Endodermal cell (in vitro differentiated cells): ENCODE measurements around the gene CBFA2T2. TPM values are rescaled to one million over a fixed set of nuclear protein-coding genes. Genes with fewer than 3 reads are reported as not detected.
A peak's percentile ranks its signal among the peaks of the same experiment; 100 is the strongest.

ENCODE experiments used
- DNase-seq: peaks from one replicate; pipeline ENCODE4 v3.0.0-alpha.2; 2017
- H3K27ac ChIP-seq: 2 replicates; pipeline ENCODE4 v1.5.1; 2013; ENCODE audit warnings: mild to moderate bottlenecking, low read depth, low read length, moderate library complexity
- H3K27me3 ChIP-seq: 2 replicates; pipeline ENCODE4 v1.6.1; 2013; ENCODE audit warnings: mild to moderate bottlenecking, low read length, moderate library complexity; ENCODE audit not compliant: insufficient read depth, control insufficient read depth, poor library complexity, severe bottlenecking
- H3K36me3 ChIP-seq: 2 replicates; pipeline ENCODE4 v1.7.0; 2013; ENCODE audit warnings: mild to moderate bottlenecking, low read length, moderate library complexity; ENCODE audit not compliant: control insufficient read depth, insufficient read depth
- H3K4me1 ChIP-seq: one replicate; pipeline ENCODE4 v1.7.0; 2013; ENCODE audit warnings: low read length; ENCODE audit not compliant: control insufficient read depth, insufficient read depth
- H3K4me3 ChIP-seq: 2 replicates; pipeline ENCODE4 v1.5.1; 2013; ENCODE audit warnings: mild to moderate bottlenecking, low read length, moderate library complexity
- H3K9ac ChIP-seq: 2 replicates; pipeline ENCODE4 v1.6.1; 2013; ENCODE audit warnings: mild to moderate bottlenecking, low read length, moderate library complexity; ENCODE audit not compliant: poor library complexity, severe bottlenecking; ENCODE audit errors: extremely low read depth
- H3K9me3 ChIP-seq: 2 replicates; pipeline ENCODE4 v1.6.1; 2013; ENCODE audit warnings: mild to moderate bottlenecking, low read length, moderate library complexity; ENCODE audit not compliant: control insufficient read depth
- H3K27ac Mint-ChIP-seq: 2 replicates; pipeline ENCODE4 v1.8.0; 2020; ENCODE audit warnings: mixed read lengths
- H3K27me3 Mint-ChIP-seq: 2 replicates; pipeline ENCODE4 v1.8.0; 2021; ENCODE audit warnings: mild to moderate bottlenecking, mixed read lengths; ENCODE audit not compliant: insufficient read depth
- H3K36me3 Mint-ChIP-seq: 2 replicates; pipeline ENCODE4 v1.8.0; 2020; ENCODE audit warnings: low read depth, mixed read lengths
- H3K4me1 Mint-ChIP-seq: 2 replicates; pipeline ENCODE4 v1.8.0; 2020; ENCODE audit warnings: mixed read lengths
- H3K4me3 Mint-ChIP-seq: 2 replicates; pipeline ENCODE4 v1.8.0; 2020; ENCODE audit warnings: mild to moderate bottlenecking, moderate library complexity, mixed read lengths
- H3K9me3 Mint-ChIP-seq: 2 replicates; pipeline ENCODE4 v1.8.0; 2020; ENCODE audit warnings: mild to moderate bottlenecking, mixed read lengths
- WGBS, 2 experiments: methylation state at CpG; one replicate each; pipeline versions ENCODE4 v1.1.5 to v1.1.7; 2013; ENCODE audit warnings: missing lambda C conversion rate in 2 of 2, mixed read lengths in 1 of 2; ENCODE audit not compliant: insufficient coverage in 1 of 2, insufficient read length in 1 of 2; 5-methylcytosine and 5-hydroxymethylcytosine counted together
- total RNA-seq, 2 donors: library from RNA; stranded (reverse); fragmentation: NEBNext Ultra II Directional in 1 of 2; extraction: Animal tissue kit (Norgen Biotek cat#: 25700) in 1 of 2; gene quantifications; 2 replicates in 1 of 2; 3 replicates in 1 of 2; pipeline ENCODE4 v1.2.1, GENCODE V29; 2021
- TF ChIP-seq, protein P1 (sequence below): fragments of 200-600 bp; sonication (generic); conservative IDR thresholded peaks from 2 replicates; pipeline ENCODE4 v1.5.0; 2021; ENCODE audit warnings: antibody characterized with exemption, mild to moderate bottlenecking

Gene CBFA2T2
- total RNA-seq, 2 donors from 2014 or later: 26.8 to 32.7 TPM

DNA sequence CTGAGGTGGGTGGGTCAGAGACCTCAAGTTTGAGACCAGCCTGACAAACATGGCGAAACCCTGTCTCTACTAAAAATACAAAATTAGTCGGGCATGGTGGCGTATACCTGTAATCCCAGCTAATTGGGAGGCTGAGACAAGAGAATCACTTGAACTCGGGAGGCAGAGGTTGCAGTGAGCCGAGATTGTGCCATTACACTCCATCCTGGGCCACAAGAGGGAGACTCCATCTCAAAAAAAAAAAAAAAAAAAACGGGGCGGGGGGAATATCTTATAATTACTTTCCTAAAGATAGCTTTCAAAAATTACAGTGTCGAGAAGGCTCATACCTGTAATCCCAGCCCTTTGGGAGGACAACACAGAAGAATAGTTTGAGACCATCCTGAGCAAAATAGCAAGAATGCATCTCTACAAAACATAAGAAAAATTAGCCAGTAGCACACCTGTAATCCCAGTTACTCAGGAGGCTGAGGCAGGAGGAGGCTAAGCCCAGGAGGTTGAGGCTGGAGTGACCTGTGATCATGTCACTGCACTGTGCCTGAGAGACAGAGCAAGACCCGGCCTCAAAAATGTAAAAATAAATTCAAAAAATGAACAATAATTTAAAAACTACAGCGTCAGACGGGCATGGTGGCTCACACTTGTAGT lies 25.8 kb downstream of the CBFA2T2 start:
- TF ChIP-seq, protein P1, sequence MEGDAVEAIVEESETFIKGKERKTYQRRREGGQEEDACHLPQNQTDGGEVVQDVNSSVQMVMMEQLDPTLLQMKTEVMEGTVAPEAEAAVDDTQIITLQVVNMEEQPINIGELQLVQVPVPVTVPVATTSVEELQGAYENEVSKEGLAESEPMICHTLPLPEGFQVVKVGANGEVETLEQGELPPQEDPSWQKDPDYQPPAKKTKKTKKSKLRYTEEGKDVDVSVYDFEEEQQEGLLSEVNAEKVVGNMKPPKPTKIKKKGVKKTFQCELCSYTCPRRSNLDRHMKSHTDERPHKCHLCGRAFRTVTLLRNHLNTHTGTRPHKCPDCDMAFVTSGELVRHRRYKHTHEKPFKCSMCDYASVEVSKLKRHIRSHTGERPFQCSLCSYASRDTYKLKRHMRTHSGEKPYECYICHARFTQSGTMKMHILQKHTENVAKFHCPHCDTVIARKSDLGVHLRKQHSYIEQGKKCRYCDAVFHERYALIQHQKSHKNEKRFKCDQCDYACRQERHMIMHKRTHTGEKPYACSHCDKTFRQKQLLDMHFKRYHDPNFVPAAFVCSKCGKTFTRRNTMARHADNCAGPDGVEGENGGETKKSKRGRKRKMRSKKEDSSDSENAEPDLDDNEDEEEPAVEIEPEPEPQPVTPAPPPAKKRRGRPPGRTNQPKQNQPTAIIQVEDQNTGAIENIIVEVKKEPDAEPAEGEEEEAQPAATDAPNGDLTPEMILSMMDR: peak; percentile 72
- no peaks in the 10 kb centered on the region for H3K27me3 Mint-ChIP-seq
- peaks cover 10% of the 10 kb centered on the region for H3K4me1 Mint-ChIP-seq
- peaks cover under 1% of the 10 kb centered on the region for H3K9me3 Mint-ChIP-seq
- no peak overlapping the region for H3K4me3 Mint-ChIP-seq
- H3K27ac Mint-ChIP-seq: no peak overlapping the region
- Histone ChIP-seq H3K36me3 (no peaks in the 10 kb centered on the region), H3K27me3 (no peaks in the 10 kb centered on the region), H3K9me3 (no peaks in the 10 kb centered on the region), H3K4me1 (no peaks in the 10 kb centered on the region), H3K4me3 (no peak overlapping the region), H3K27ac (no peak overlapping the region), H3K9ac (no peak overlapping the region)
- no peak for DNase-seq
- WGBS, 2 experiments: 92 to 93% methylated on average over 3 to 10 of the region's 11 CpGs
- peaks cover 11% of the 10 kb centered on the region for H3K36me3 Mint-ChIP-seq

DNA sequence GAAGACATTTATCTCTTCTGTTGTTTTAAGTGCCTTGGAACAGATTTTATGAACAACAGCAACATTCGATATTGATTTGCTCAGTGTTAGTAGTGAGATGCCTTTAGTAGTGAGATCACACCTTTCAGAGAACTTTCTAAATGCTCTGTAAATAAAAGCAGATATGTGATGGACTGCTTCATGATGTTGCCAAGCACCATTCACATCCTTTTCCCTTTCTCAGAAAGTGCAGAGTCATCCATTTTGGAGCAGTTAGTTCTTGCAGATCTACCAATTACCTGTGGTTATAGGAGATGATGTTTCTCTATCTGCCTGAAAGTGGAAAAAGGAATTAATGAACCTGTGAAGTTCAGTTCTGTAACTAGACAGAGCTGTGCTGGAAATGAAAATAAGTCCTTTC lies 27.0 kb downstream of the CBFA2T2 start:
- Histone ChIP-seq H3K4me3 (no peak overlapping the region), H3K27ac (no peak overlapping the region), H3K27me3 (no peaks in the 10 kb centered on the region), H3K9me3 (no peaks in the 10 kb centered on the region), H3K4me1 (no peaks in the 10 kb centered on the region), H3K36me3 (no peaks in the 10 kb centered on the region), H3K9ac (no peak overlapping the region)
- 93 to 100% methylated on average over 1 of the region's 1 CpG for WGBS, 2 experiments
- Mint-ChIP-seq H3K9me3 (no peaks in the 10 kb centered on the region), H3K4me1 (peaks cover 10% of the 10 kb centered on the region), H3K27me3 (no peaks in the 10 kb centered on the region), H3K36me3 (peaks cover 10% of the 10 kb centered on the region), H3K27ac (peak overlapping the region; percentile 79), H3K4me3 (no peak overlapping the region)
- DNase-seq: no peak
- TF ChIP-seq, protein P1: no peak

DNA sequence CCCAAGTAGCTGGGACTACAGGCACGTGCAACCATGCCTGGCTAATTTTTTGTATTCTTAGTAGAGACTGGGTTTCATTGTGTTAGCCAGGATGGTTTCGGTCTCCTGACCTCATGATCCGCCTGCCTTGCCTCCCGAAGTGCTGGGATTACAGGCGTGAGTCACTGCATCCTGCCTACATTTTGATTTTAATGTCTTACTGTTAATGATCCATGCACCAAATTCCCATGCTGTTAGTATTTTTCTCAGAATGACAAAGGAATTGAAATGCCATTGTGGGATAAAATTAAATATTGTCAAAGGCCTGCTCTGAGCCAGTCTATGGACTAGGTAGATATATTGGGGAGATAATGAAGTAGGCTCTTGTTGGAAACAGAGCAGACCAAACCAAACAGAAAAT lies 28.2 kb downstream of the CBFA2T2 start:
- H3K36me3 ChIP-seq: no peaks in the 10 kb centered on the region
- peaks cover 10% of the 10 kb centered on the region for H3K36me3 Mint-ChIP-seq
- H3K4me3 Mint-ChIP-seq: no peak overlapping the region
- no peak overlapping the region for H3K4me3 ChIP-seq
- no peak for DNase-seq
- no peaks in the 10 kb centered on the region for H3K4me1 ChIP-seq
- WGBS, 2 experiments: 87 to 91% methylated on average over 4 to 5 of the region's 5 CpGs
- no peaks in the 10 kb centered on the region for H3K27me3 Mint-ChIP-seq
- H3K9ac ChIP-seq: no peak overlapping the region
- H3K4me1 Mint-ChIP-seq: peaks cover 13% of the 10 kb centered on the region
- peak overlapping the region; percentile 79 for H3K27ac Mint-ChIP-seq
- no peaks in the 10 kb centered on the region for H3K9me3 ChIP-seq
- no peak overlapping the region for H3K27ac ChIP-seq
- TF ChIP-seq, protein P1: no peak
- H3K27me3 ChIP-seq: no peaks in the 10 kb centered on the region
- no peaks in the 10 kb centered on the region for H3K9me3 Mint-ChIP-seq
